Hepatocyte (in vitro differentiated cells): ENCODE results near the gene TBC1D17. TPM values are rescaled to one million over a fixed set of nuclear protein-coding genes. Genes with fewer than 3 reads are reported as not detected.

Experiments used
- DNase-seq: peaks from one replicate; pipeline ENCODE4 v3.0.0-alpha.2; 2016; ENCODE audit warnings: low spot score
- H2AFZ ChIP-seq: fragments of 200-600 bp; sonication (generic); 2 replicates; pipeline ENCODE4 v1.6.0; 2016; ENCODE audit warnings: antibody characterized with exemption, mild to moderate bottlenecking
- H3K27ac ChIP-seq: fragments of 200-600 bp; sonication (generic); 2 replicates; pipeline ENCODE4 v1.5.1; 2016; ENCODE audit warnings: mild to moderate bottlenecking
- H3K27me3 ChIP-seq: fragments of 200-600 bp; sonication (generic); 2 replicates; pipeline ENCODE4 v1.6.1; 2016
- H3K36me3 ChIP-seq: fragments of 200-600 bp; sonication (generic); replicated peaks from 2 replicates; pipeline ENCODE4 v1.5.1; 2016; ENCODE audit warnings: low read depth; ENCODE audit not compliant: insufficient read depth
- H3K4me1 ChIP-seq: fragments of 200-600 bp; sonication (generic); 2 replicates; pipeline ENCODE4 v1.5.1; 2016; ENCODE audit warnings: mild to moderate bottlenecking, moderate library complexity; ENCODE audit not compliant: insufficient read depth
- H3K4me2 ChIP-seq: fragments of 200-600 bp; sonication (generic); 2 replicates; pipeline ENCODE4 v1.6.0; 2016
- H3K4me3 ChIP-seq: fragments of 200-600 bp; sonication (generic); 2 replicates; pipeline ENCODE4 v1.5.1; 2016; ENCODE audit warnings: mild to moderate bottlenecking
- H3K79me2 ChIP-seq: fragments of 200-600 bp; sonication (generic); 2 replicates; pipeline ENCODE4 v1.6.0; 2017; ENCODE audit warnings: mild to moderate bottlenecking
- H3K9me2 ChIP-seq: fragments of 200-600 bp; sonication (generic); replicated peaks from 2 replicates; pipeline ENCODE4 v1.6.0; 2017; ENCODE audit warnings: mild to moderate bottlenecking; ENCODE audit not compliant: insufficient read depth
- H3K9me3 ChIP-seq: fragments of 200-600 bp; sonication (generic); 2 replicates; pipeline ENCODE4 v1.5.1; 2016; ENCODE audit warnings: low read depth, mild to moderate bottlenecking
- H4K20me1 ChIP-seq: fragments of 200-600 bp; sonication (generic); 2 replicates; pipeline ENCODE4 v1.6.0; 2016; ENCODE audit warnings: mild to moderate bottlenecking; ENCODE audit not compliant: insufficient read depth, poor library complexity, severe bottlenecking
- EZH2 ChIP-seq: fragments of 200-600 bp; sonication (generic); IDR thresholded peaks from 2 replicates; pipeline ENCODE4 v1.6.1; 2016; ENCODE audit warnings: antibody characterized with exemption, mild to moderate bottlenecking, borderline replicate concordance
- EZH2phosphoT487 ChIP-seq: fragments of 200-600 bp; sonication (generic); IDR thresholded peaks from one replicate; pipeline ENCODE4 v1.6.1; 2018; ENCODE audit warnings: antibody characterized with exemption, mild to moderate bottlenecking, low read depth, moderate library complexity; ENCODE audit not compliant: unreplicated experiment, severe bottlenecking
- WGBS: methylation state at CpG from one replicate; pipeline ENCODE4 v1.1.6; 2016; ENCODE audit warnings: low lambda C conversion rate; ENCODE audit errors: missing lambda C conversion rate; 5-methylcytosine and 5-hydroxymethylcytosine counted together
- polyA plus RNA-seq: library from polyadenylated mRNA; unstranded; fragments of >200 nt; fragmentation: Nextera tagmentation; extraction: Ambion mirVana; gene quantifications from 2 replicates; pipeline ENCODE4 v1.2.1, GENCODE V29; 2016
- total RNA-seq: library from RNA; depleted of rRNA; stranded (reverse); fragments of >200 nt; gene quantifications from 2 replicates; pipeline ENCODE4 v1.2.3, GENCODE V29; 2014
- TF ChIP-seq, protein P1 (sequence below): fragments of 200-600 bp; sonication (generic); IDR thresholded peaks from 2 replicates; pipeline ENCODE4 v1.5.1; 2016; ENCODE audit warnings: antibody characterized with exemption, mild to moderate bottlenecking; ENCODE audit not compliant: poor library complexity

TBC1D17 gene
- total and polyA plus RNA-seq, 2 experiments from 2014 or later = 10.7 to 55.1 TPM

DNA sequence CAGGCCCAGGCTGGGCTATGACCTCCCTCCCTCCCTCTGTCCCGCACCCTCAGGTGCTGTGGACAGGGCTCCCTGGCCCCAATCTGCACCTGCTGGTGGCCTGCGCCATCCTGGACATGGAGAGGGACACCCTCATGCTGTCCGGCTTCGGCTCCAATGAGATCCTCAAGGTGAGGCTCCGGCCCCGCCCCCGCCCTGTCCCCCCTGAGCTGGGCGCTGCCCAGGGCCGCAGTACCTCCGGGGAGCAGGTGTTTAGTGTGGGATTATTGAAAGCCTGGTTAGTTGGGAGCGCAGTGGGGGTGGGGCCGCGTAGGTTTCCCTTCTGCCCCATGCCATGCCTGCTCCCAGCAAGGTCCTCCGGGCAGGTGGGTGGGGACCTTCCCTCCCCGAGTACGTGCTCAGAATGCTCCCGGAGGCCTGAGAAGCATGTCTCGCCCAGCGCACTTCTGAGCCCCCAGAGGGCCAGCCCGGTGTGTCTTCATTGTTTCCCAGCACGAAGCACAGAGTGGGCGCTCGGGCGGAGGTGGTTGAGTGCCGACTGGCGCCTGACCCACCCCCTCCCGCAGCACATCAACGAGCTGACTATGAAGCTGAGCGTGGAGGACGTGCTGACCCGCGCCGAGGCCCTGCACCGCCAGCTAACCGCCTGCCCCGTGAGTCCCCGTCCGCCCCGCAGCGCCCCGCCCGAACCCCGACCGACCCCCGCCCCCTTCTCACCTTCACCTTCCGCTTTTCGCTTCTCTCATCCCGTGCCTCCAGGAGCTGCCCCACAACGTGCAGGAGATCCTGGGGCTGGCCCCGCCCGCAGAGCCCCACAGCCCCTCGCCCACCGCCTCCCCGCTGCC, 10.4 kb downstream of the TBC1D17 start:
- Histone ChIP-seq H3K27ac (no peak overlapping the region), H2AFZ (no peak overlapping the region), H3K4me2 (no peak overlapping the region), H3K4me3 (no peak overlapping the region), H3K9me2 (no peaks in the 10 kb centered on the region), H3K79me2 (no peaks in the 10 kb centered on the region), H3K9me3 (no peaks in the 10 kb centered on the region), H3K27me3 (no peaks in the 10 kb centered on the region), H4K20me1 (no peaks in the 10 kb centered on the region), H3K4me1 (peaks cover 7% of the 10 kb centered on the region), H3K36me3 (peaks cover 5% of the 10 kb centered on the region)
- DNase-seq = no peak
- WGBS = 97% methylated on average over 31 of the region's 54 CpGs
- no peak for TF ChIP-seq EZH2phosphoT487
- TF ChIP-seq, protein P1, sequence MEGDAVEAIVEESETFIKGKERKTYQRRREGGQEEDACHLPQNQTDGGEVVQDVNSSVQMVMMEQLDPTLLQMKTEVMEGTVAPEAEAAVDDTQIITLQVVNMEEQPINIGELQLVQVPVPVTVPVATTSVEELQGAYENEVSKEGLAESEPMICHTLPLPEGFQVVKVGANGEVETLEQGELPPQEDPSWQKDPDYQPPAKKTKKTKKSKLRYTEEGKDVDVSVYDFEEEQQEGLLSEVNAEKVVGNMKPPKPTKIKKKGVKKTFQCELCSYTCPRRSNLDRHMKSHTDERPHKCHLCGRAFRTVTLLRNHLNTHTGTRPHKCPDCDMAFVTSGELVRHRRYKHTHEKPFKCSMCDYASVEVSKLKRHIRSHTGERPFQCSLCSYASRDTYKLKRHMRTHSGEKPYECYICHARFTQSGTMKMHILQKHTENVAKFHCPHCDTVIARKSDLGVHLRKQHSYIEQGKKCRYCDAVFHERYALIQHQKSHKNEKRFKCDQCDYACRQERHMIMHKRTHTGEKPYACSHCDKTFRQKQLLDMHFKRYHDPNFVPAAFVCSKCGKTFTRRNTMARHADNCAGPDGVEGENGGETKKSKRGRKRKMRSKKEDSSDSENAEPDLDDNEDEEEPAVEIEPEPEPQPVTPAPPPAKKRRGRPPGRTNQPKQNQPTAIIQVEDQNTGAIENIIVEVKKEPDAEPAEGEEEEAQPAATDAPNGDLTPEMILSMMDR = no peak
- TF ChIP-seq EZH2 = no peak

DNA sequence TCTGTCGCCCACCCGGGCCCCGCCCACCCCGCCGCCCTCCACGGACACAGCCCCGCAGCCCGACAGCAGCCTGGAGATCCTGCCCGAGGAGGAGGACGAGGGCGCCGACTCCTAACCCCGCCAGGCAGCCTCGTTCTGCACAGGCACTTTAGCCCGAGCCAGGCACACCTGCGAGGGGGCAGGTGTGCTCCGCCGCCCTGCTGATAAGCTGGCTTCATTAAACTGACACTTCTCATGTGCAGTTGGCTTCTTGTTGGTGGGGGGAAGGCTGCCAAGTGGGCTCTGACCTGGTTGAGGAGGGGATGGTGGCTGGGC, 11.0 kb downstream of the TBC1D17 start:
- no peaks in the 10 kb centered on the region for H4K20me1 ChIP-seq
- H3K79me2 ChIP-seq = no peaks in the 10 kb centered on the region
- peaks cover 7% of the 10 kb centered on the region for H3K4me1 ChIP-seq
- TF ChIP-seq, protein P1 = no peak
- no peak for TF ChIP-seq EZH2
- TF ChIP-seq EZH2phosphoT487 = no peak
- H3K9me2 ChIP-seq = no peaks in the 10 kb centered on the region
- WGBS = over 99% methylated on average over 15 of the region's 18 CpGs
- DNase-seq = no peak
- H3K27ac ChIP-seq = no peak overlapping the region
- H3K4me2 ChIP-seq = no peak overlapping the region
- no peaks in the 10 kb centered on the region for H3K9me3 ChIP-seq
- no peak overlapping the region for H3K4me3 ChIP-seq
- H3K27me3 ChIP-seq = no peaks in the 10 kb centered on the region
- H2AFZ ChIP-seq = no peak overlapping the region
- no peaks in the 10 kb centered on the region for H3K36me3 ChIP-seq

DNA sequence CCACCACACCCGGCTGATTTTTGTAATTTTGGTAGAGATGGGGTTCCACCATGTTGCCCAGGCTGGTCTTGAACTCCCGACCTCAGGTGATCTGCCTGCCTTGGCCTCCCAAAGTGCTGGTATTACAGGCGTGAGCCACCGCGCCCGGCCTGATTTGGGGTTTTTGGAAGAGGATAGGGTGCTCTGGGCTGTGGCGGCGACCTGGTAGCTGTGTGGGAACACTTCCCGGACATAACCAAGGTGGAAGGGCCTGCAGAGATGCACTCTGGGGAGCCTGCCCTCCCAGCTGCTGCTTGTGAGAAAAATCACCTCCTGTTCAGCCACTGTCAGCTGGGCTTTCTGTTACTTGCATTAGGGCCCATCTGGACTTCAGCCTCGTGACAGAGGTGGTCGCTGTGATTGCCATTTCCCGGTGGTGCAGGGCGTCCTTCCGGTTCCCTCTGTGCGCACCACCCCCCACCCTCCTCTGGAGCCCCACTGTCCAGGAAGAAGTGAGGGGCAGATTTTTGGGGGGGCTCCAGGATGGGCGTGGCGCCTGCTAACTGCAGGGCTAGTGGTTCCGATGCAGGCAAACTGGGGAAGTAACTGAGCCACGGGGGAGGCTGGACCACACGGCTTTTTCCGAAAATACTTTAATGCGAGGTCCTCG, 11.7 kb downstream of the TBC1D17 start:
- Histone ChIP-seq H3K4me3 (no peak overlapping the region), H3K4me2 (no peak overlapping the region), H3K27me3 (no peaks in the 10 kb centered on the region), H3K79me2 (no peaks in the 10 kb centered on the region), H3K36me3 (no peaks in the 10 kb centered on the region), H3K27ac (no peak overlapping the region), H3K9me2 (no peaks in the 10 kb centered on the region), H3K9me3 (no peaks in the 10 kb centered on the region), H3K4me1 (peaks cover 7% of the 10 kb centered on the region), H4K20me1 (no peaks in the 10 kb centered on the region), H2AFZ (no peak overlapping the region)
- WGBS = 97% methylated on average over 23 of the region's 23 CpGs
- DNase-seq = no peak
- TF ChIP-seq EZH2 (no peak), EZH2phosphoT487 (no peak)
- TF ChIP-seq, protein P1 = no peak
